Heart left ventricle (tissue), 13 donors: ENCODE measurements around the gene COLGALT1.

ENCODE experiments used
- CTCF ChIP-seq, 12 donors: fragments of 200-600 bp; sonication (generic) in 4 of 12; IDR thresholded peaks; one replicate each; pipeline versions ENCODE4 v1.5.0 to v1.8.0; 2018 to 2022; ENCODE audit warnings: antibody characterized with exemption in 12 of 12, mild to moderate bottlenecking in 5 of 12
- POLR2A ChIP-seq, 2 donors: fragments of 450-650 bp; IDR thresholded peaks; one replicate each; pipeline ENCODE4 v1.6.1; 2017; ENCODE audit warnings: antibody characterized with exemption in 2 of 2, mild to moderate bottlenecking in 2 of 2, moderate library complexity in 2 of 2
- donor health status: ischemic (EF 13 %, LVEDD 7.1; RV severe dilation, severe dysfunction).
- donor health status: DM: no; HTN: yes; CAD: no.
- donor health status: DM: no; HTN: no; CAD: no.
- donor health status: ischemic (EF 25% LVEDD 6.9; RV normal size, moderate dysfunction).
- donor health status: ischemic (EF 25% LVEDD 5.7; RV mildly dilated, moderate dysfunction).
- donor health status: ischemic (EF 35%, LVEDD 5.7; RV mildly dilated, moderate dysfunction).
- donor health status: nonischemic (EF 11% LVEDD 7.7; RV severe dilation, severe dysfunction).
- donor health status: DM: yes; HTN: yes; CAD: no.
- donor health status: PGD.
- donor health status: ischemic (EF 29% LVEDD 5.4; RV normal size, mild dysfunction).
- donor health status: nonischemic (EF 23%, LVEDD 6.1; RV moderate dilation, normal function).

GRCh38 chr19:17605761-17606589, 50.5 kb downstream of the COLGALT1 start:
- TF ChIP-seq POLR2A (IDR thresholded peaks at IDR 0.05) (no peak), CTCF (IDR thresholded peaks at IDR 0.05) (peak; percentile 41 to 71 (median 54))
